Endothelial cell of umbilical vein (primary cell): ENCODE measurements around the gene CDKL5.

Experiments used
- FOS ChIP-seq: IDR thresholded peaks from 2 replicates; pipeline ENCODE4 v1.6.1; 2011; ENCODE audit warnings: mild to moderate bottlenecking, low read length, moderate library complexity, borderline replicate concordance; ENCODE audit not compliant: insufficient read depth
- MYC ChIP-seq: IDR thresholded peaks from one replicate; pipeline ENCODE4 v1.6.1; 2011; ENCODE audit warnings: mild to moderate bottlenecking, low read depth, low read length
- TF ChIP-seq, protein P1 (sequence below), 2 donors: IDR thresholded peaks; 1 replicate in 1 of 2; 2 replicates in 1 of 2; pipeline ENCODE4 v1.5.1; 2011; ENCODE audit warnings: low read length in 2 of 2, mild to moderate bottlenecking in 2 of 2, moderate library complexity in 2 of 2, control low read depth in 1 of 2, inconsistent platforms in 1 of 2, low read depth in 1 of 2; ENCODE audit not compliant: insufficient read depth in 1 of 2; ENCODE audit errors: extremely low read depth in 1 of 2

DNA sequence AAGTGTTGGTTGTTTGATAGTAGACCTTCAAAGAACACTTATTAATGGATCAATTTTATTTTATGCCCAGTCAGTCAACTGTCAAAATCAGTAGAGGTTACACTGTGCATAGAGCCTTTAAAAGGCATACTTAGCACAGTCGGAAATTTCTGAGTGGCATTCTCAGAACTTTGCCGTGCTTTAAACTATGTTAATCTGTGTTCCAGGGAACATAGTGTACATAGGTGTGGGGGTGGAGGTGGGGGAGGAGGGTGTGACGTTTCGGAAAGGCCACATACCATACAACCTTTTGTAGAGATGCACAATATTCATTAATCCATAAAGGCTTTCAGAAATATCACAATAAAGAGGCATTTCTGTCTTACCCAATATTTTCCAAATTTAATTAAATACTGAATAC, 170.7 kb downstream of the CDKL5 start:
- TF ChIP-seq, protein P1, sequence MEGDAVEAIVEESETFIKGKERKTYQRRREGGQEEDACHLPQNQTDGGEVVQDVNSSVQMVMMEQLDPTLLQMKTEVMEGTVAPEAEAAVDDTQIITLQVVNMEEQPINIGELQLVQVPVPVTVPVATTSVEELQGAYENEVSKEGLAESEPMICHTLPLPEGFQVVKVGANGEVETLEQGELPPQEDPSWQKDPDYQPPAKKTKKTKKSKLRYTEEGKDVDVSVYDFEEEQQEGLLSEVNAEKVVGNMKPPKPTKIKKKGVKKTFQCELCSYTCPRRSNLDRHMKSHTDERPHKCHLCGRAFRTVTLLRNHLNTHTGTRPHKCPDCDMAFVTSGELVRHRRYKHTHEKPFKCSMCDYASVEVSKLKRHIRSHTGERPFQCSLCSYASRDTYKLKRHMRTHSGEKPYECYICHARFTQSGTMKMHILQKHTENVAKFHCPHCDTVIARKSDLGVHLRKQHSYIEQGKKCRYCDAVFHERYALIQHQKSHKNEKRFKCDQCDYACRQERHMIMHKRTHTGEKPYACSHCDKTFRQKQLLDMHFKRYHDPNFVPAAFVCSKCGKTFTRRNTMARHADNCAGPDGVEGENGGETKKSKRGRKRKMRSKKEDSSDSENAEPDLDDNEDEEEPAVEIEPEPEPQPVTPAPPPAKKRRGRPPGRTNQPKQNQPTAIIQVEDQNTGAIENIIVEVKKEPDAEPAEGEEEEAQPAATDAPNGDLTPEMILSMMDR (IDR thresholded peaks at IDR 0.05; ENCODE audit: extremely low read depth in 1 of 2, insufficient read depth in 1 of 2, low read depth in 1 of 2, low read length in 2 of 2): no peak
- TF ChIP-seq MYC (no peak), FOS (no peak)
